H9 (cell line): ENCODE measurements around the gene FYN. TPM values are rescaled to one million over a fixed set of nuclear protein-coding genes. Genes with fewer than 3 reads are reported as not detected.

Experiments used
- DNase-seq: peaks from one replicate; pipeline ENCODE4 v3.0.0-alpha.2; 2017
- H2AFZ ChIP-seq: one replicate; pipeline ENCODE4 v1.6.1; 2013; ENCODE audit warnings: mild to moderate bottlenecking, low read length, control low read depth, moderate library complexity
- H2AK5ac ChIP-seq: 2 replicates; pipeline ENCODE4 v1.6.1; 2013; ENCODE audit warnings: low read length, control low read depth, mixed read lengths; ENCODE audit not compliant: insufficient read length
- H2BK120ac ChIP-seq: one replicate; pipeline ENCODE4 v1.6.1; 2013; ENCODE audit warnings: low read depth, mild to moderate bottlenecking, low read length, control low read depth, inconsistent platforms; ENCODE audit not compliant: poor library complexity, severe bottlenecking
- H2BK12ac ChIP-seq: 2 replicates; pipeline ENCODE4 v1.6.1; 2013; ENCODE audit warnings: low read length, control low read depth, mixed read lengths, low read depth; ENCODE audit not compliant: insufficient read length
- H2BK15ac ChIP-seq: 2 replicates; pipeline ENCODE4 v1.6.1; 2013; ENCODE audit warnings: low read depth, low read length, control low read depth
- H2BK20ac ChIP-seq: one replicate; pipeline ENCODE4 v1.6.1; 2013; ENCODE audit warnings: low read depth, mild to moderate bottlenecking, low read length, control low read depth, inconsistent platforms; ENCODE audit not compliant: poor library complexity, severe bottlenecking
- H2BK5ac ChIP-seq: 2 replicates; pipeline ENCODE4 v1.6.1; 2013; ENCODE audit warnings: low read length, control low read depth, mixed read lengths; ENCODE audit not compliant: insufficient read length
- H3K14ac ChIP-seq: 2 replicates; pipeline ENCODE4 v1.6.1; 2013; ENCODE audit warnings: low read length, control low read depth; ENCODE audit not compliant: insufficient read depth
- H3K18ac ChIP-seq: 2 replicates; pipeline ENCODE4 v1.6.1; 2013; ENCODE audit warnings: low read depth, mild to moderate bottlenecking, mixed read lengths, low read length, control low read depth; ENCODE audit not compliant: insufficient read length
- H3K23ac ChIP-seq: 2 replicates; pipeline ENCODE4 v1.6.1; 2013; ENCODE audit warnings: low read length, control low read depth, mixed read lengths, low read depth; ENCODE audit not compliant: insufficient read length
- H3K23me2 ChIP-seq: 2 replicates; pipeline ENCODE4 v1.6.1; 2013; ENCODE audit warnings: low read depth, mild to moderate bottlenecking, mixed read lengths, low read length, control low read depth; ENCODE audit not compliant: insufficient read length, poor library complexity, severe bottlenecking
- H3K27ac ChIP-seq: 2 replicates; pipeline ENCODE4 v1.5.1; 2013; ENCODE audit warnings: low read length, control low read depth, mixed read lengths, low read depth; ENCODE audit not compliant: insufficient read length
- H3K27me3 ChIP-seq: 2 replicates; pipeline ENCODE4 v1.6.1; 2013; ENCODE audit warnings: low read length, control low read depth, inconsistent platforms; ENCODE audit not compliant: insufficient read depth
- H3K4ac ChIP-seq: 2 replicates; pipeline ENCODE4 v1.6.1; 2013; ENCODE audit warnings: low read depth, mild to moderate bottlenecking, control low read depth, inconsistent platforms, low read length, moderate library complexity
- H3K4me1 ChIP-seq: 2 replicates; pipeline ENCODE4 v1.6.1; 2013; ENCODE audit warnings: low read length, control low read depth, inconsistent platforms; ENCODE audit not compliant: insufficient read depth
- H3K4me2 ChIP-seq: 2 replicates; pipeline ENCODE4 v1.6.1; 2013; ENCODE audit warnings: low read length, control low read depth, mixed read lengths; ENCODE audit not compliant: insufficient read length, insufficient read depth
- H3K56ac ChIP-seq: 2 replicates; pipeline ENCODE4 v1.6.1; 2013; ENCODE audit warnings: low read depth, mild to moderate bottlenecking, mixed read lengths, low read length, control low read depth; ENCODE audit not compliant: insufficient read length
- H3K79me1 ChIP-seq: 2 replicates; pipeline ENCODE4 v1.6.1; 2013; ENCODE audit warnings: low read depth, mild to moderate bottlenecking, moderate library complexity, low read length, control low read depth, inconsistent platforms; ENCODE audit not compliant: insufficient read depth, poor library complexity, severe bottlenecking
- H3K79me2 ChIP-seq: 2 replicates; pipeline ENCODE4 v1.6.1; 2013; ENCODE audit warnings: low read length, control low read depth, inconsistent platforms; ENCODE audit not compliant: insufficient read depth
- H3K9ac ChIP-seq: 2 replicates; pipeline ENCODE4 v1.6.1; 2013; ENCODE audit warnings: low read length, control low read depth, mixed read lengths; ENCODE audit not compliant: insufficient read length; ENCODE audit errors: extremely low read depth
- H3K9me3 ChIP-seq: one replicate; pipeline ENCODE4 v1.6.1; 2013; ENCODE audit warnings: low read depth, low read length, inconsistent platforms; ENCODE audit not compliant: control insufficient read depth
- H3T11ph ChIP-seq: one replicate; pipeline ENCODE4 v1.6.1; 2013; ENCODE audit warnings: mild to moderate bottlenecking, low read length, control low read depth, inconsistent platforms
- H4K20me1 ChIP-seq: one replicate; pipeline ENCODE4 v1.6.1; 2013; ENCODE audit not compliant: control insufficient read depth, insufficient read length, insufficient read depth
- H4K5ac ChIP-seq: 2 replicates; pipeline ENCODE4 v1.6.1; 2013; ENCODE audit warnings: low read depth, mild to moderate bottlenecking, mixed read lengths, low read length, control low read depth; ENCODE audit not compliant: insufficient read length
- H4K8ac ChIP-seq: replicated peaks from 2 replicates; pipeline ENCODE4 v1.6.1; 2013; ENCODE audit warnings: low read length, control low read depth, mixed read lengths, low read depth; ENCODE audit not compliant: insufficient read length
- H4K91ac ChIP-seq: 2 replicates; pipeline ENCODE4 v1.6.1; 2013; ENCODE audit warnings: low read depth, mild to moderate bottlenecking, moderate library complexity, mixed read lengths, low read length, control low read depth; ENCODE audit not compliant: insufficient read length
- H3K27ac Mint-ChIP-seq, 3 experiments: 2 replicates in 2 of 3; 3 replicates in 1 of 3; pipeline ENCODE4 v1.8.0; 2020 to 2021; ENCODE audit warnings: mixed read lengths in 3 of 3, mild to moderate bottlenecking in 1 of 3, moderate library complexity in 1 of 3
- H3K27me3 Mint-ChIP-seq: 2 replicates; pipeline ENCODE4 v1.8.0; 2021; ENCODE audit warnings: low read depth, mild to moderate bottlenecking, moderate library complexity, mixed read lengths
- H3K36me3 Mint-ChIP-seq, 3 experiments: 2 replicates in 2 of 3; 3 replicates in 1 of 3; pipeline ENCODE4 v1.8.0; 2020 to 2021; ENCODE audit warnings: low read depth in 3 of 3, mixed read lengths in 3 of 3; ENCODE audit not compliant: insufficient read depth in 1 of 3
- H3K4me1 Mint-ChIP-seq, 2 experiments: 2 replicates each; pipeline ENCODE4 v1.8.0; 2020; ENCODE audit warnings: mixed read lengths in 2 of 2
- H3K4me3 Mint-ChIP-seq, 2 experiments: 2 replicates in 1 of 2; 3 replicates in 1 of 2; pipeline ENCODE4 v1.8.0; 2020 to 2021; ENCODE audit warnings: mild to moderate bottlenecking in 2 of 2, mixed read lengths in 2 of 2, moderate library complexity in 1 of 2
- H3K9me3 Mint-ChIP-seq, 2 experiments: 2 replicates in 1 of 2; 3 replicates in 1 of 2; pipeline ENCODE4 v1.8.0; 2020; ENCODE audit warnings: mild to moderate bottlenecking in 2 of 2, mixed read lengths in 2 of 2, moderate library complexity in 1 of 2
- WGBS: extraction: QIAGEN DNeasy Blood & Tissue Kit; methylation state at CpG from one replicate; pipeline ENCODE4 v1.1.7; 2013; ENCODE audit warnings: missing lambda C conversion rate, low lambda C conversion rate, mixed read lengths; ENCODE audit not compliant: insufficient read length; ENCODE audit errors: extremely low coverage; 5-methylcytosine and 5-hydroxymethylcytosine counted together
- total RNA-seq: library from RNA; stranded (reverse); gene quantifications from 2 replicates; pipeline ENCODE4 v1.2.1, GENCODE V29; 2021
- TF ChIP-seq, protein P1 (sequence below): fragments of 200-600 bp; sonication (generic); conservative IDR thresholded peaks from 3 replicates; pipeline ENCODE4 v1.8.0; 2021; ENCODE audit warnings: antibody characterized with exemption, mild to moderate bottlenecking

Gene FYN
- total RNA-seq, 1 experiment from 2014 or later, result 64.8 TPM

DNA sequence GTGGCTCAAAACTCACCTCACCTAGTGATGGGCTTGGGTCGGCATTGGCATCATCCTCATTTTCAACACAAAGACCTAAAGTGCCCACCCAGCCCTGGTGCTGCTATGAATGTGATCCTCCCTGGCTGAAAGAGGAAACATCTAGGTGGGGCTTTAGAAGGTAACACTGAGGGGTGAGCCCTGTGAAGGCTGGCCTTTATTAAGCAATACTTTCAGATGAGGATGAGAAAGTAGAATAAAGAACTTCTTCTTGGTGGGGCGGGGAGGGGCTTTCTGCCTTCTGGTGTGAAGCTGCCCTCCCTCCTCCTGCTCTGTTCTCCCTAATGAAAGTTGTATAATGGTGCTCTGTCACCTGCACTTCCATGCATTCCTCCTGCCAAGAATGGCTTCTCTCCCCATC is 134.6 kb downstream of the FYN start:
- Histone ChIP-seq H3K4ac (no peak overlapping the region), H3K18ac (no peak overlapping the region), H3K9me3 (no peaks in the 10 kb centered on the region), H4K5ac (no peak overlapping the region), H3K79me2 (no peaks in the 10 kb centered on the region), H2BK12ac (no peak overlapping the region), H3K27me3 (no peaks in the 10 kb centered on the region), H4K8ac (no peak overlapping the region), H4K20me1 (no peaks in the 10 kb centered on the region), H3K27ac (no peak overlapping the region), H3K4me1 (peaks cover 9% of the 10 kb centered on the region; the same call in 1 of the 2 replicates), H3K79me1 (no peaks in the 10 kb centered on the region), H3K23ac (no peak overlapping the region), H2BK120ac (no peak overlapping the region), H2BK20ac (no peak overlapping the region), H2BK15ac (no peak overlapping the region), H3K9ac (no peak overlapping the region), H2AFZ (no peak overlapping the region), H3K4me2 (no peak overlapping the region), H3T11ph (no peak overlapping the region), H2BK5ac (no peak overlapping the region), H3K23me2 (no peaks in the 10 kb centered on the region), H4K91ac (no peak overlapping the region), H3K56ac (no peak overlapping the region), H3K14ac (no peak overlapping the region; the same call in 1 of the 2 replicates), H2AK5ac (no peak overlapping the region)
- Mint-ChIP-seq H3K4me1 (peaks cover 14 to 22% of the 10 kb centered on the region in 2 experiments), H3K27ac (no peak overlapping the region; a peak in 1 of 7 replicates), H3K9me3 (peaks cover 0 to 3% of the 10 kb centered on the region in 2 experiments; a peak in 2 of 5 replicates), H3K36me3 (peaks cover 9 to 13% (median 10%) of the 10 kb centered on the region in 3 experiments), H3K4me3 (no peak overlapping the region), H3K27me3 (no peaks in the 10 kb centered on the region)
- no CpG with 5 or more reads among the region's 2 CpGs for whole genome bisulfite sequencing
- no peak for DNase-seq
- TF ChIP-seq, protein P1, sequence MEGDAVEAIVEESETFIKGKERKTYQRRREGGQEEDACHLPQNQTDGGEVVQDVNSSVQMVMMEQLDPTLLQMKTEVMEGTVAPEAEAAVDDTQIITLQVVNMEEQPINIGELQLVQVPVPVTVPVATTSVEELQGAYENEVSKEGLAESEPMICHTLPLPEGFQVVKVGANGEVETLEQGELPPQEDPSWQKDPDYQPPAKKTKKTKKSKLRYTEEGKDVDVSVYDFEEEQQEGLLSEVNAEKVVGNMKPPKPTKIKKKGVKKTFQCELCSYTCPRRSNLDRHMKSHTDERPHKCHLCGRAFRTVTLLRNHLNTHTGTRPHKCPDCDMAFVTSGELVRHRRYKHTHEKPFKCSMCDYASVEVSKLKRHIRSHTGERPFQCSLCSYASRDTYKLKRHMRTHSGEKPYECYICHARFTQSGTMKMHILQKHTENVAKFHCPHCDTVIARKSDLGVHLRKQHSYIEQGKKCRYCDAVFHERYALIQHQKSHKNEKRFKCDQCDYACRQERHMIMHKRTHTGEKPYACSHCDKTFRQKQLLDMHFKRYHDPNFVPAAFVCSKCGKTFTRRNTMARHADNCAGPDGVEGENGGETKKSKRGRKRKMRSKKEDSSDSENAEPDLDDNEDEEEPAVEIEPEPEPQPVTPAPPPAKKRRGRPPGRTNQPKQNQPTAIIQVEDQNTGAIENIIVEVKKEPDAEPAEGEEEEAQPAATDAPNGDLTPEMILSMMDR, result no peak
